CD1c-positive myeloid dendritic cell (primary cell): ENCODE data around the gene FAM193B.
"Not testable (repeated sequence)": the region's sequence is repeated elsewhere in the genome, so short reads cannot be mapped to it uniquely, and the experiment has no call there.

ENCODE experiments used
- DNase-seq: peaks from one replicate; pipeline ENCODE4 v3.0.0-alpha.2; 2016; ENCODE audit errors: extremely low spot score

FAM193B gene

DNA sequence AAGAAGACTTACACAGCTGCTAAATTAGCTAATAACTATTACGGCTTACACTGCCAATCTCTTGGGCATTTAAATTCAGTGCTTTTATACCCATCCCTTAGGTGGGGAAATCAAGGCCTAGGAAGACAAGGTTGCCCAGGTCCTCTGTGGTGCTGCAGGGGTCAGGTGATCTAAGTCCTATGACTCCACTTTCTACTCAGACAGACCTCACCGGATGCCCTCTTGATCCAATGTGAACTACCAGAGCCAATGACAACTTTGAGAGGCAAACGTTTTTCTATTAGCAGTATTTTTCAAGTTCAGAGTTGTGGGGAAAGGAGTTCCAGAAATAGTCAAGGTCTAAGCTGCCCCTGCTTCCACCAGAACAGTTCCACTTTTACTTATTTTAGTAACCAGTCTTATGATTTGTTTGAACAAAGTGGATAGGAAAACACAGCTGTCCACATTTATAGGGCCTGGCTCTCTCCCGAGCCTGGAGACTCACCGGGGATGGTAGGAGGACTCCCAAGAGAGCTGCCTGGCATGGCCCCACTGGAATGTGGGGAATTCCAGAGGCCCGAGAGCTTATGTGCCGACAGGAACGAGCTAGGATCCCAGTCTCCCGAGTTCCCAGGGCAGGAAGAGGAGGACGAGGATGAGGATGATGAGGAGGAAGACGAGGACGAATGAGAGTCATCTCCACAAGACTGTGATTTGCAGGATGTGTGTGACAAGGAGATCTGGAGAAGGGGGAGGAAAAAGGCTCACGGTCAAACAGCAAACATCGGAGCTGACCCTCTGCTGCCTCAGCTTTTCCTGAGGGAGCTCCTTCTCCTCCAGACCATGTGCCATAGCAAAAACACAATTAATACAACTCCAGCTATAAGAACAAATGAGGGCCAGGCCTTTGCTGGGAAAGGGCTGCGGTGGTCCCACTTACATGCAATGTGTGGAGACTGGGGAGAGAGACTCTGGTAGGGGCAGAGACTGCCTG is 16.7 kb downstream of the FAM193B start:
- DNase-seq: no peak

DNA sequence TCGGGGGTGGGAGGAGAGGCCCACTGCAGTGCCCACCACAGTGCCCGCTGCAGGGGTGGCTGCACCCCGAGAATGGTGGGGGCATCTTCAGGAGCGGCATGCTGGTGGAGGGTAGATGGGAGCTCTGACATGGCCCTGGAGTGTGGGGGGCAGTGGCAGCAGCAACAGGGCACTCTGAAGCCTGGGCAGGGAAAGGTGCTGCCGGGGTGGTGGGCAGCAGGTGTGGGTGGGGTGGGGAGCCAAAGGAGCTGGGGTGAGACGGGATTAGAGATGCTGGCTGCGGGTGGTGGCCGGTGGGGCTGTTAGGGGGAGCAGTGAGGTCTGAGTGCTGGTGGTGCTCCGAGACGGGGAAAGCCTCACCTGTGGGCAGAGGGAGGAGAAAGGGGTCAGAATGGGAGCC is 18.0 kb downstream of the FAM193B start:
- DNase-seq: no peak

DNA sequence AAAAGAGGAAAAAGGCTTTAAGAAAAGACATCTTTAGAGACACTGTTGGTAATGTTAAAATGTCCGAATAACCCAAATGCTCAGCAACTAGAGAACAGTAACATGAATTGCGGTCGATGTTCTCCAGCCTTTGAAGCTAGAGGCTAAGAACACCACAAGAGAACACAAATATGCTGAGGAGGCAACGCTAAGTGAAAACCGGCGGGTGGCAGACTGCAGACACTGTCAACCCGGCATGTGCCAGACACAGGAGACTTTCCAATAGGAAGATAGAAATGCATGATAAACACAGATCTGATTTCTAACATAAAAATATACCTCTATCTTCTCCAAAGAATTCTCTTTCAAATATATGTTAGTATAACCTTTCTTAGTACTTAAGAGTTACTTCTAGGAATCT is 19.2 kb downstream of the FAM193B start:
- no peak for DNase-seq

DNA sequence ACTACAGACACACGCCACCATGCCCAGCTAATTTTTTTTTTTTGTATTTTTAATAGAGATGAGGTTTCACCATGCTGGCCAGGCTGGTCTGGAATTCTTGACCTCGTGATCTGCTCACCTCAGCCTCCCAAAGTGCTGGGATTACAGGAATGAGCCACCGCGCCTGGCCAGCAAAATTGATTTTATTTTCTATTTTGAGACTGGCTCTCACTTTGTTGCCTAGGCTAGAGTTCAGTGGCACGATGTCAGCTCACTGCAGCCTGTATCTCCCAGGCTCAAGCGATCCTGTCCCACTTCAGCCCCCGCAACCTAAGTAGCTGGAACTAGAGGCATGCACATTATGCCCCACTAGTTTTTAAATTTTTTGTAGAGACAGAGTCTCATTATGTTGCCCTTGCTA is 19.9 kb downstream of the FAM193B start:
- DNase-seq: not testable (repeated sequence)

DNA sequence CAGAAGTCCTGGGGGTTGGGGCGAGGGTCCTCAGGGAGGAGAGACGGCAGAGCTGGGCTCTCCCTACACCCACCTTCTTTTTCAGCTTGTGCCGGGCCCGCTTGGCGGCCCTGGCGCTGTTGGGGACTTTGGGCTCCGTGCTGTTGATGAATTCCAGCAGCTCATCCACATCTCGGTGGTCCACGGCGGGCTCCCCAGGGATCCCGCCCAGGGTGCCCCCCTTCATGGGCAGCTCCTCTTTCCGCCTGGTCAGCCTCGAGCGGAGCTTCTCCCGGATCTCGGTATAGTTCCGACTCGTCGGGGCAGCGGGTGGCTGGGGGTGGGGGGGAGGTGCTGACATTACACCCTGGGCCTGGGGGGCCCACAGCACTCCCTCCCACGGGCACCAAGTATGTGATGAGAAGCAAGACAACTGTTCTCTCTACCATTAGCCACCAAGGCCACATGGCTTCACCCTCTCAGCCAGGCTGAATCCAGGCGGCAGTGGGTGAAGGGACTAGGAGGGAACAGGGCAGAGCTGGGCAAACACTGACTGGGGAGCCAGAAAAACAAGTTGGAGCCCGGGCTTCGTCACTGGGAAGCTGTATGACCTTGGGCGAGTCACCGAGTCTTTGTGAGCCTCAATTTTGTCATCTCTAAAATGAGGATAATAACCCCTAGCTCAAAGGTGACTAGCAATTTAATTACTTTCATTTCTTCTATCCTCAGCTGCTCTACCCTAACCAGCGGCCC is 23.0 kb downstream of the FAM193B start:
- DNase-seq: no peak

DNA sequence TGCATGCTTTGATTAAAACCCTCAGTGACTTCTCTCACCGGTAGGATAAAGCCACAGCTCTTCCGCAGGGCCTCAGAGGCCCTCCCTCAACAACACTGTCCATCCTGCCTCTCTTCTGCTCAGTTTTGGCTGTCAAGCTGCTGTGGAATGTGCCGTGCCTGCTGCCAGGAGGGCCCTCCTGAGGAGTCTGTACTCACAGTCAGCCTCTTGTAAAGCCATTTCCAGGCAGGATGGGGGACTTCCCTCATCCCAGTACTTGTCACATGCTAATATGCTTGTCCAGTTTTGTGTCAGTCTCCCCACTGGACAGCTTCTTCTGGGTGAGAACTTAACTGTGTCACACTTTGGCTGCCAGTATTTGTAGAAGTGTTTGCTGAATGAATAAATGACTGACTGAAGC is 23.7 kb downstream of the FAM193B start:
- DNase-seq: no peak

- DNase-seq: no peak
These were observed 24.8 kb downstream of the FAM193B start for GRCh38 chr5:177529247-177530203.

DNA sequence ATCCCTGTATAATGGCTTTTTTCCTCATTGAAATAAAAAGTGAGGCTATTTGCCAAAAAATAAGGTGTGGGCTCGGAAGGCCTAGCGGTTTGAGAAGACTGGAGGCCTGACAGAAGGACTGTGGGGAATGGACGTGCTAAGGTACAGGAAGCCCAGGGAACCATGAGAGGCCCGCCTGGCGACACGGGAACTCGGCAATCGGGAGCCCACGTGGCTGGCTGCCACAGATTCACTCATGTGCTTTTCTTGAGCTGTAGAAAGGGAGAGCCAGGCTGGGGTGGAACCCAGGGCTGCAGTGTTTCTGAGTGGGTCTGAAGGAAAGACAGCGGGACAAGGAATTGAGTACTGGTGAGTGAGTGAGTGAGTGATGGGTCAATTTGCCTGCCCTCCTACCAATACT is 25.7 kb downstream of the FAM193B start:
- DNase-seq: no peak

DNA sequence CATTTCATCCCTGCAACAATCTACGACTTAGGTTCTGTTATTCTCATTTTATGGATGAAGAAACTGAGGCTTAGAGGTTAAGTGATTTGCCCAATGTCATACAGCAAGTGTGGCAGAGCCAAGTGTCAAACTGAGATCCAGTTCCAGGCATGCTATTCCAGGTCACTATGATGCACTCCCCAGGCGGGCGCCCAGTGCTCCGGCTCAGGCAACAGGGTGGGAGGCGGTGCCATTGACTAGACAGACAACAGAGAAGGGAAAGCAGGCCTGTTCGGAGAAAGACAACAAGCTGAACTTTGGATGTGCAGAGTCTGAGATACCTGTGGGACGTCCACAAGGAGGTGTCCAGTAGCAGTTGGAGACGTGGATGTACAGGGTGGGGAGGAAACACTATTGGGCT is 26.8 kb downstream of the FAM193B start:
- DNase-seq: no peak

DNA sequence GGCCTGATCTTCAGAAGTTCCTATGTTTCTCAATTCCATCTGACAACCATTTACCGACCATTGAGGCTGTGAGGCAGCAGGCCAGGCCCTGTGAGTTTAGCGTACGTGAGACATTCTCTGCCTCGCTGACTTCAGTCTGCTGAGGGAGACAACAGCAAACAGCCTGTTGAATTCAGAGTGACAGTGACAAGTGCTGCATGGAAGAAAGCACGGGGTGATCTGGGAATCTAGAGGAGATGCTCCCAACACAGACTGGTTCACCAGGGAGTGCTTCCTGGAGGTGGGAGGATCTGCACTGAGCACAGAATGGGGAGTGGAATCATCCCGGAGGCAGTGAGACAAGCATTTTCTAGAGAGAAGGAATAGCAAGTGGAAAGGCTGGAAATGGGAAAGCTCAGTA is 27.6 kb downstream of the FAM193B start:
- DNase-seq: no peak

DNA sequence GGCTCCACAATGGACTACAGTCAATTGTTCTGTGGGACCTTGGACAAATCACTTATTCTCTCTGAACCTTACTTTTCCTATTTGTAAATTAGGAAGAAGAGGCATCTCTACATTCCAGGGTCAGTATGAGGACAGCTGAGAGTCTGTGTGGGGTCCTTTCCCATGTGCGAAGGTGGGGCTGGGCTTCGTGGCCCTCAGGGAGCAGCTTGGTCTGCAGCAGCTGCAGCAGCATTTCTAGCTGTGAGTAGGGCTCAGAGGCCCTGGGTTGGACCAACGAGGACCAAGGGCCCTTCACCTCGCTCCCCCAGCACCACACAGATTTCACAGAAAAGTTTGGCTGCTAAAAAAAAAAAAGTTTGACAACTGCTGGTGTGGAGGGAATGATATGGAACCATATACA is 28.2 kb downstream of the FAM193B start:
- no peak for DNase-seq

DNA sequence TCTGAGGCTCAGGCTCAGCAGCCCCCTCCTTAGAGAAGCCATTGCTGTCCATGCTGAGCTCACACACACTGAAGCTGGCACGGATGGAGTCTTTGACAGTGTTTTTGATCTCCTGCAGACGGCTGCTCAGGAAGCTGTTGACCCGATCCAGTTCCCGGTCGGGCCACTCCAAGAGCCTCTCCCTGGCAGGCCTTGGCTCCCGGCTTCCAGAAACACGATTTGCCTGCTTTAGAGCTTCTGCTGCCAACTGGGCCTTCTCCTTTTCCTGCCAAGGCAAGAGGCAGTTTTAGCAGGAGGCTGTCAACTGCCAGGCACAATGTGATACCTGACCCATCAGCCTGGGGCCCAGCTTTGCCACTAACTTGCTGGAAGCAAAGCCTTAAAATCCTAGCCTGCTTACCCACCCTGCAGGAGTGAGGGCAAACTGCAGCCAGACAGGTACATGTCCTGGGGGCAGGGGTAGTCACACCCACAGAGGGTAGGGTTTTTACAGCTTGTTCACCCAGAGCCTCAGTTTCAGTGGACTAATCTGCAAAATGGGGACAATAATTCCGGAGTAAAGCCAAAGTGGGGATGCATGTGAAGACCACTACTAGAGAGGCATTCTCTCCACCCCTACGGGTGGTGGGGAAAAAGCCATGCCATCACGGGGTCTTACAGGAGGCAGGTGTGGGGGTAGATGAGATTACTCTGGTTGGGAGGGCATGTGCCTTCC is 29.3 kb downstream of the FAM193B start:
- DNase-seq: no peak

GRCh38 chr5:177524539-177524900 is 29.8 kb downstream of the FAM193B start:
- no peak for DNase-seq

GRCh38 chr5:177523711-177524538 is 30.4 kb downstream of the FAM193B start:
- DNase-seq: no peak

GRCh38 chr5:177520916-177521513 is 33.3 kb downstream of the FAM193B start:
- no peak for DNase-seq

DNA sequence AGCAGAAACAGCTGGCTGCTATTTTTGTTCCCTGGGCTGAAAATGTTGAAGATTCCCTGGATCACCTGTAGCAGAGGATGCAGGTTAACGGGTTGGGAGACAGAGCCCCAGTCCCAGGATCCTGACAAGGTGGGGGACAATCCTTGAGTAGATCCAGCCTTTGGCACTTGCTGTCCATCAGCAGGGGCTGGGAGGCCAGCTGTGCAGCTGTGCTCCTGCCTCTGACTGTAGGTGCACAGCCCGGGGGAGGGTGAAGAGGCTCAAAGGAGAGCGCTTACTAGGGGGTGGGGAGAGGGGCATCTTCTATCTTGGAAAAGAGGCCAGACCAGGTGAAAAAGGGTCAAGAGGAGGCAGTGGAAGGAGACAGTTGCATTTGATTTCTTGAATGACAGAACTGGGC is 34.1 kb downstream of the FAM193B start:
- no peak for DNase-seq

DNA sequence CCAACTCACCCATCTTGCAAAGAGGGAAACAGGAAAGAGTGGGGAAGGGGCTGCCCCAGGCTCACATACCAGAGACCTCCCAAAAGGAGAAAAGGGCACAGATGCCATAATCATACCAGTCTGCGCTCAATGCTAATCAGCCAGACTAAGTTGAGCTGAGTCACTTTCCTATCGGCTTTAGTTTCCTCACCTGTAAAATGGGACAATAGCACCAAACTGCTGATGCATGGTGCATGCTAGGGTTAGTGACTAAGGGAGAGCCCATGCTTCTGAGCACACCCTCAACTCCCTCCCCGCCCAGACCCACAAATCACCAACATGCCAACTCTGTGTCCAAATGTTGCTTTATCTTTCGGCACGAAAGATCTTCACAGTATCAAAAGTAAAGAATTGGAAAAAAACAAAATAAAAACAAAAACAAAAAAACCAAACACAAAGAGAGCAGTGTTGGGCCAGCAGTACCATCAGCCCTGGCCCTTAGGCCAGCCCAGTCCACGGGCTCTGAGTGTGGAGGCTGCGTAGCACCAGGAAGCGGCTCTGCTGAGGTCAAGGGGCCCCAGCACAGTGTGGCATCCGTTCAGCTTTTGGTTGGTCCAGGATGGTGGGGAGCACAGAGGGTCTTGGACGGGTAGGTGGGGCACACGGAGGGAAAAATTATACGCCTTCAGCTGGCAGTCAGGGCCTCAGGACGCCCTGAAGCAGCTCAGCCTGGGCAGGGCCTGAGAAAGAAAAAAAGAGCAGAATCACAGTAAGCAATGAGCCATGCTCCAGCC is 34.7 kb downstream of the FAM193B start:
- DNase-seq: no peak

DNA sequence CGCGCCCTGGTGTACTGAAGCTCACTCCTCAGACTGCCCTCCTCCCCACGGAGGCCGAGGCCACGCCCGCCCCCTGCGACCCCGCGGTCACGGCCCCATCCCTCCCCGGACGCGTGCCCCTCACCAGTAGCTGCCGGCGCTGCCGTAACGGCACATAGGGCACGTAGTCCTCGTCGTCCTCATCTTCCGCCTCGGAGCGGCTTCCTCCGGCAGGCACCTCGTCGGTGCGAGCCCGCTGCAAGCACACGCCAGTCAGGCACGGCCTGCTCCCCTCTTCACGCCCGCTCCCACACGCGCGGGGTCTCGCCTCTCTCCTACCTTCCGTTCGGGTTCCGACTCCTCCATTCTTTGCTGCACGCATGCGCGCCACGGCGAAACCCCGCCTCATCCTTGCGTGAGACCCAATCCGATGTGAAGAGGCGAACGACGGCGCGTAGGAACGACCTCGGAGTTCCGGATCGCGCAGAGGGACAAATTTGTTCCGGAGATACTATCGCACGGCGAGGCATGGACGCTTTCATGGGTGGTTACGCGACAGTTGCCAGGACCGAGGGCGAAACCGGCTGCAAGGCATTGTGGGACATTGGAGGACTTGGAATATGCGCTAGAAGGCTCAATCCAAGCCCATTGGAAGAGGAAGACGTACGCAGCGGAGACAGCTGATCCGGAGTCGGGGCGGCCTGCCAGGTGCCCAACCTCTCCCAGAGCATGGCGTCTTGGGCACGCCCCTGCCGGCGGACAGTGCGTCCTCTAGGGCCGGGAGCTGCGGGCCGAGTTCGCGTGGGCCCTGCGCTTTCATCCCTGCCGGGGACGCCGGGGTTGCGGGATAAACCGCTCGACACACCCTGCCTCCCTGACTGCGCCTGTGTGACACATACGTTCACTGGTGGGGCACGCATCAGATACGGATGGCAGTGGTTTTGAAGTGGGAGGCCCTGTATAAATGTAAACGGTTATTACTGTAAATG is 37.5 kb downstream of the FAM193B start, which contains the start of gene DDX41:
Gene DDX41, minus strand, starts transcription at position 361 of the 968 bp plus-strand sequence. Its CDS starts 16 bp downstream, at position 345.
- peak; percentile 98 for DNase-seq
